ENCODE results near the gene PPP1R2. TPM values are rescaled to one million over a fixed set of nuclear protein-coding genes. Genes with fewer than 3 reads are reported as not detected.
"Not testable (repeated sequence)": the region's sequence is repeated elsewhere in the genome, so short reads cannot be mapped to it uniquely, and the experiment has no call there.

Gene PPP1R2
- total RNA-seq = 10 to 100 TPM; 68.7 to 71.9 TPM

- Mint-ChIP-seq H3K27ac (peak within 1 kb of the TSS; percentile 95), H3K27me3 (ENCODE audit: low read depth) (no peaks in the 10 kb centered on the region), H3K4me1 (ENCODE audit: low read depth) (peaks cover 76% of the 10 kb centered on the region), H3K36me3 (ENCODE audit: insufficient read depth in 2 of 2) (peaks cover 8 to 11% of the 10 kb centered on the region in 2 donors), H3K9me3 (no peaks in the 10 kb centered on the region), H3K4me3 (peak within 1 kb of the TSS; percentile 85 to 89)
- DNase-seq (peak; percentile 93 to 97), ATAC-seq (replicated peaks in 1 of 2) (peak; percentile 83 to 89)
Observed at GRCh38 chr3:195542698-195543499, at the start of gene PPP1R2. Gene PPP1R2 (minus strand): TSS chr3:195543325. CDS start chr3:195543025, 300 bp downstream.

- ATAC-seq (replicated peaks in 1 of 2) = no peak
- DNase-seq = no peak
- Mint-ChIP-seq H3K4me3 (no peak overlapping the region), H3K36me3 (ENCODE audit: insufficient read depth in 2 of 2) (no peaks in the 10 kb centered on the region), H3K27ac (no peak overlapping the region), H3K4me1 (ENCODE audit: low read depth) (no peaks in the 10 kb centered on the region), H3K9me3 (no peaks in the 10 kb centered on the region), H3K27me3 (ENCODE audit: low read depth) (no peaks in the 10 kb centered on the region)
Observed at GRCh38 chr3:195591852-195592251, 48.7 kb upstream of the PPP1R2 start.

- Mint-ChIP-seq H3K27me3 (ENCODE audit: low read depth) (no peaks in the 10 kb centered on the region), H3K4me1 (ENCODE audit: low read depth) (no peaks in the 10 kb centered on the region), H3K4me3 (no peak overlapping the region), H3K36me3 (ENCODE audit: insufficient read depth in 2 of 2) (no peaks in the 10 kb centered on the region), H3K9me3 (no peaks in the 10 kb centered on the region), H3K27ac (no peak overlapping the region)
- no peak for ATAC-seq (replicated peaks in 1 of 2)
- no peak for DNase-seq
Observed at GRCh38 chr3:195591220-195591619, 48.1 kb upstream of the PPP1R2 start.

GRCh38 chr3:195590381-195590780 lies 47.3 kb upstream of the PPP1R2 start:
- not testable (repeated sequence) for ATAC-seq (replicated peaks in 1 of 2); H3K27me3 Mint-ChIP-seq (ENCODE audit: low read depth); H3K36me3 Mint-ChIP-seq (ENCODE audit: insufficient read depth in 2 of 2); DNase-seq; H3K4me1 Mint-ChIP-seq (ENCODE audit: low read depth); H3K27ac Mint-ChIP-seq; H3K9me3 Mint-ChIP-seq; H3K4me3 Mint-ChIP-seq

GRCh38 chr3:195589796-195590195 lies 46.7 kb upstream of the PPP1R2 start:
- H3K27ac Mint-ChIP-seq; H3K27me3 Mint-ChIP-seq (ENCODE audit: low read depth); DNase-seq; ATAC-seq (replicated peaks in 1 of 2); H3K36me3 Mint-ChIP-seq (ENCODE audit: insufficient read depth in 2 of 2); H3K4me1 Mint-ChIP-seq (ENCODE audit: low read depth); H3K9me3 Mint-ChIP-seq; H3K4me3 Mint-ChIP-seq: not testable (repeated sequence)

GRCh38 chr3:195587824-195588223 lies 44.7 kb upstream of the PPP1R2 start:
- Mint-ChIP-seq H3K4me3 (no peak overlapping the region), H3K27ac (no peak overlapping the region), H3K9me3 (no peaks in the 10 kb centered on the region), H3K27me3 (ENCODE audit: low read depth) (no peaks in the 10 kb centered on the region), H3K4me1 (ENCODE audit: low read depth) (peaks cover 7% of the 10 kb centered on the region), H3K36me3 (ENCODE audit: insufficient read depth in 2 of 2) (no peaks in the 10 kb centered on the region)
- ATAC-seq (replicated peaks in 1 of 2) (peak; percentile 46 to 50), DNase-seq (no peak)

GRCh38 chr3:195587406-195587805 lies 44.3 kb upstream of the PPP1R2 start:
- H3K9me3 Mint-ChIP-seq = no peaks in the 10 kb centered on the region
- H3K4me1 Mint-ChIP-seq (ENCODE audit: low read depth) = peaks cover 7% of the 10 kb centered on the region
- H3K27ac Mint-ChIP-seq = no peak overlapping the region
- H3K27me3 Mint-ChIP-seq (ENCODE audit: low read depth) = no peaks in the 10 kb centered on the region
- ATAC-seq (replicated peaks in 1 of 2) (peak; percentile 2 to 10), DNase-seq (no peak)
- no peak overlapping the region for H3K4me3 Mint-ChIP-seq
- no peaks in the 10 kb centered on the region for H3K36me3 Mint-ChIP-seq (ENCODE audit: insufficient read depth in 2 of 2)

- Mint-ChIP-seq H3K27ac (no peak overlapping the region), H3K4me3 (no peak overlapping the region), H3K27me3 (ENCODE audit: low read depth) (no peaks in the 10 kb centered on the region), H3K4me1 (ENCODE audit: low read depth) (peaks cover 23% of the 10 kb centered on the region), H3K36me3 (ENCODE audit: insufficient read depth in 2 of 2) (no peaks in the 10 kb centered on the region), H3K9me3 (no peaks in the 10 kb centered on the region)
- ATAC-seq (replicated peaks in 1 of 2) (no peak), DNase-seq (no peak)
Observed at GRCh38 chr3:195584543-195584870, 41.4 kb upstream of the PPP1R2 start.

GRCh38 chr3:195583831-195584542 lies 40.9 kb upstream of the PPP1R2 start, which contains the start of gene APOD:
Gene APOD (minus strand): TSS chr3:195583940. CDS start chr3:195579461, 4,479 bp downstream.
- ATAC-seq (replicated peaks in 1 of 2) (no peak), DNase-seq (no peak)
- no peak within 1 kb of the TSS for H3K27ac Mint-ChIP-seq

GRCh38 chr3:195582947-195583346 lies 39.8 kb upstream of the PPP1R2 start:
- DNase-seq (no peak), ATAC-seq (replicated peaks in 1 of 2) (no peak)
- H3K27me3 Mint-ChIP-seq (ENCODE audit: low read depth) = no peaks in the 10 kb centered on the region
- no peak overlapping the region for H3K27ac Mint-ChIP-seq
- H3K4me1 Mint-ChIP-seq (ENCODE audit: low read depth) = peaks cover 23% of the 10 kb centered on the region
- H3K9me3 Mint-ChIP-seq = no peaks in the 10 kb centered on the region
- H3K36me3 Mint-ChIP-seq (ENCODE audit: insufficient read depth in 2 of 2) = no peaks in the 10 kb centered on the region
- H3K4me3 Mint-ChIP-seq = no peak overlapping the region

More at GRCh38 chr3:195583831-195584542, 40.9 kb upstream of the PPP1R2 start, which contains the start of gene APOD:
- Mint-ChIP-seq H3K27me3 (ENCODE audit: low read depth) (no peaks in the 10 kb centered on the region), H3K4me3 (no peak within 1 kb of the TSS), H3K9me3 (no peaks in the 10 kb centered on the region), H3K4me1 (ENCODE audit: low read depth) (peaks cover 23% of the 10 kb centered on the region), H3K36me3 (ENCODE audit: insufficient read depth in 2 of 2) (no peaks in the 10 kb centered on the region)

- no peak overlapping the region for H3K4me3 Mint-ChIP-seq
- H3K4me1 Mint-ChIP-seq (ENCODE audit: low read depth) = peaks cover 23% of the 10 kb centered on the region
- H3K27ac Mint-ChIP-seq = no peak overlapping the region
- H3K36me3 Mint-ChIP-seq (ENCODE audit: insufficient read depth in 2 of 2) = no peaks in the 10 kb centered on the region
- H3K27me3 Mint-ChIP-seq (ENCODE audit: low read depth) = no peaks in the 10 kb centered on the region
- peak in 1 of 2 donors; percentile 18 for DNase-seq
- H3K9me3 Mint-ChIP-seq = no peaks in the 10 kb centered on the region
- ATAC-seq (replicated peaks in 1 of 2) = peak; percentile 71 to 77
Observed at GRCh38 chr3:195580744-195581443, 37.8 kb upstream of the PPP1R2 start.

GRCh38 chr3:195579281-195579680 lies 36.2 kb upstream of the PPP1R2 start:
- no peak for DNase-seq

GRCh38 chr3:195578565-195578964 lies 35.4 kb upstream of the PPP1R2 start:
- Mint-ChIP-seq H3K27ac (no peak overlapping the region), H3K4me3 (no peak overlapping the region), H3K36me3 (ENCODE audit: insufficient read depth in 2 of 2) (no peaks in the 10 kb centered on the region), H3K4me1 (ENCODE audit: low read depth) (peaks cover 16% of the 10 kb centered on the region), H3K9me3 (no peaks in the 10 kb centered on the region), H3K27me3 (ENCODE audit: low read depth) (no peaks in the 10 kb centered on the region)
- DNase-seq (no peak), ATAC-seq (replicated peaks in 1 of 2) (no peak)

More at GRCh38 chr3:195579281-195579680, 36.2 kb upstream of the PPP1R2 start:
- ATAC-seq (replicated peaks in 1 of 2) = no peak
- Mint-ChIP-seq H3K27ac (no peak overlapping the region), H3K27me3 (ENCODE audit: low read depth) (no peaks in the 10 kb centered on the region), H3K4me3 (no peak overlapping the region), H3K9me3 (no peaks in the 10 kb centered on the region), H3K4me1 (ENCODE audit: low read depth) (peaks cover 22% of the 10 kb centered on the region), H3K36me3 (ENCODE audit: insufficient read depth in 2 of 2) (no peaks in the 10 kb centered on the region)
